ENCODE measurements around the gene RNU1-4. TPM values are rescaled to one million over a fixed set of nuclear protein-coding genes. Genes with fewer than 3 reads are reported as not detected.

Gene RNU1-4
- total and polyA plus RNA-seq, 2 of the 13 experiments (the other 11 are each of a cell fraction or from before 2014, with no cell fraction given), result under 0.01 to 11,018 TPM

- no peak overlapping the region for H3K9ac ChIP-seq (ENCODE audit: insufficient read depth, low read depth, low read length)
- no peak for TF ChIP-seq MTF2 (CRISPR knock-in tag; IDR thresholded peaks at IDR 0.05; ENCODE audit: borderline replicate concordance)
- TF ChIP-seq ZNF563 (CRISPR knock-in tag; IDR thresholded peaks at IDR 0.05), result 0 out of 2 replicates have a peak, but pooled peaks have one; percentile 20
- no peak overlapping the region for H3K4me2 ChIP-seq (ENCODE audit: low read depth, low read length)
- ATAC-seq (peak; percentile 17; the same call in 2 of the 3 replicates), DNase-seq (ENCODE audit: low spot score) (no peak), FAIRE-seq (no peak)
- H3K27ac ChIP-seq (ENCODE audit: extremely low read length, insufficient read depth, low read length), result no peak overlapping the region
- WGBS (ENCODE audit: low lambda C conversion rate), result 73% methylated on average over 10 of the region's 16 CpGs
- no peak overlapping the region for H3K4me3 ChIP-seq (replicated peaks in 1 of 3; ENCODE audit: insufficient read depth in 1 of 3, low read depth in 2 of 3, low read length in 3 of 3)
- in situ Hi-C loops (cut with HindIII; ENCODE audit: extremely low pct_ligation_motif_present, low pct_unique_long_range_greater_than_20kb) (no loop called here), intact Hi-C loops (cut with micrococcal nuclease; ENCODE audit: unreplicated experiment) (no loop called here)
- no peaks in the 10 kb centered on the region for H3K9me3 ChIP-seq (ENCODE audit: low read length)
- H3K27me3 ChIP-seq (ENCODE audit: control insufficient read depth in 1 of 2, insufficient read depth in 2 of 2, low read length in 2 of 2), result peaks cover 4 to 45% of the 10 kb centered on the region in 2 experiments; a peak in 4 of 5 replicates
- no peaks in the 10 kb centered on the region for H4K20me1 ChIP-seq (ENCODE audit: insufficient read depth, low read length)
- POLR2A ChIA-PET, result no interaction called here
- CTCF ChIA-PET (ENCODE audit: low intra/inter-chr PET ratio, low total read pairs), result no interaction called here
- H3K79me2 ChIP-seq (ENCODE audit: insufficient read depth, low read length), result no peaks in the 10 kb centered on the region
- no TSS peak for BruUV-seq (replicated peaks)
- peaks cover 13% of the 10 kb centered on the region for H3K4me1 ChIP-seq (ENCODE audit: insufficient read depth, low read length)
- no peak overlapping the region for H2AFZ ChIP-seq (ENCODE audit: low read length)
- no peaks in the 10 kb centered on the region for H3K36me3 ChIP-seq (replicated peaks in 1 of 2; ENCODE audit: control insufficient read depth in 1 of 2, insufficient read depth in 2 of 2, low read length in 2 of 2)
These were observed 20.6 kb upstream of the RNU1-4 start for GRCh38 chr1:16719571-16720350.

- BruUV-seq (replicated peaks), result no TSS peak
These were observed 19.7 kb upstream of the RNU1-4 start for GRCh38 chr1:16720351-16721223.

More at GRCh38 chr1:16720351-16721223, 19.7 kb upstream of the RNU1-4 start:
- Histone ChIP-seq H2AFZ (ENCODE audit: low read length) (no peak overlapping the region), H3K4me1 (ENCODE audit: insufficient read depth, low read length) (peaks cover 11% of the 10 kb centered on the region), H3K27ac (ENCODE audit: extremely low read length, insufficient read depth, low read length) (no peak overlapping the region), H3K79me2 (ENCODE audit: insufficient read depth, low read length) (no peaks in the 10 kb centered on the region), H3K4me2 (ENCODE audit: low read depth, low read length) (no peak overlapping the region), H3K9me3 (ENCODE audit: low read length) (no peaks in the 10 kb centered on the region), H3K36me3 (replicated peaks in 1 of 2; ENCODE audit: control insufficient read depth in 1 of 2, insufficient read depth in 2 of 2, low read length in 2 of 2) (no peaks in the 10 kb centered on the region), H3K27me3 (ENCODE audit: control insufficient read depth in 1 of 2, insufficient read depth in 2 of 2, low read length in 2 of 2) (peaks cover 4 to 47% of the 10 kb centered on the region in 2 experiments; a peak in 4 of 5 replicates), H3K4me3 (replicated peaks in 1 of 3; ENCODE audit: insufficient read depth in 1 of 3, low read depth in 2 of 3, low read length in 3 of 3) (no peak overlapping the region), H4K20me1 (ENCODE audit: insufficient read depth, low read length) (no peaks in the 10 kb centered on the region), H3K9ac (ENCODE audit: insufficient read depth, low read depth, low read length) (no peak overlapping the region)
- ATAC-seq (no peak), FAIRE-seq (no peak), DNase-seq (ENCODE audit: low spot score) (no peak)
- POLR2A ChIA-PET, result no interaction called here
- in situ Hi-C loops (cut with HindIII; ENCODE audit: extremely low pct_ligation_motif_present, low pct_unique_long_range_greater_than_20kb), result no loop called here
- intact Hi-C loops (cut with micrococcal nuclease; ENCODE audit: unreplicated experiment), result no loop called here
- 50% methylated on average over 11 of the region's 13 CpGs for WGBS (ENCODE audit: low lambda C conversion rate)
- CTCF ChIA-PET (ENCODE audit: low intra/inter-chr PET ratio, low total read pairs), result no interaction called here
- no peak for TF ChIP-seq SALL2 (CRISPR knock-in tag; IDR thresholded peaks at IDR 0.05)
- TF ChIP-seq NR2F1 (CRISPR knock-in tag; IDR thresholded peaks at IDR 0.05), result no peak
- TF ChIP-seq ZFP36L2 (CRISPR knock-in tag; IDR thresholded peaks at IDR 0.05), result no peak
- no peak for TF ChIP-seq TCF7 (IDR thresholded peaks at IDR 0.05; ENCODE audit: low read depth)
- TF ChIP-seq ZNF333 (CRISPR knock-in tag; IDR thresholded peaks at IDR 0.05; ENCODE audit: borderline replicate concordance), result no peak
- TF ChIP-seq NFYB (CRISPR knock-in tag; IDR thresholded peaks at IDR 0.05), result no peak
- TF ChIP-seq RFXAP (CRISPR knock-in tag; IDR thresholded peaks at IDR 0.05; ENCODE audit: borderline replicate concordance), result no peak
